Measurements from ENCODE around the gene TBRG1.

Gene TBRG1

DNA sequence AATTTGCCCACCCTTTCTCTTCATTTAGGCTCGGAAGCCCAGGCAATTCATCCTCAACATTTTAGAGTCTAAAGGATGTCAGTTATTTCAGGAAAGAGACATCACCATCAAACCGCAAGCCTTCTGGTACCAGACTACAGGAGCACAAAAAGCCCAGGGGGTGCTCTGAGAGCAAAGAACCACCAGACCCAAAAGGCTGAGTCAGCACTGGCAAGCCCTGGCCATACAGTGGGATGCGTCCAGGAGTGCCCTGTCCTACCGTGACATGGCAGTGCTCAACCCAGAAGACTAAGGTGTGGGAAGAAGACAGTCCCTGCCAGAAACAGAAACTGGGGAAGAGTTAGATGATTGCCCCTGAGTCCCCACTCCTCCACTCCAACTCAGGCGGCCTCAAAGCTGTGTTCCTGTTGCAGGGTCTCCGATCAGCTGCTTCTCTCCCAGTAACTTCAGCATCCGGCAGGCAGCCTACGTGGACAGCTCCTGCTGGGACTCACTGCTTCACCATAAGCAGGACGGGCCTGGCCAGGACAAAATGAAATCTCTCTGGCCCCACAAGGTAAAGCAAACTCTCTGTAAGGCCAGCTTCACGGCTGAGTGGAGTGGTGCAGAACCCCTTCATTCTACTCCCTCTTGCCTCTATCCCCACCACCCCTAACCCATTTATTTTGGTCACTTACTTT is 10.0 kb upstream of the TBRG1 start:
- no peak for FAIRE-seq
- DNase-seq (ENCODE audit: low spot score) = no peak

DNA sequence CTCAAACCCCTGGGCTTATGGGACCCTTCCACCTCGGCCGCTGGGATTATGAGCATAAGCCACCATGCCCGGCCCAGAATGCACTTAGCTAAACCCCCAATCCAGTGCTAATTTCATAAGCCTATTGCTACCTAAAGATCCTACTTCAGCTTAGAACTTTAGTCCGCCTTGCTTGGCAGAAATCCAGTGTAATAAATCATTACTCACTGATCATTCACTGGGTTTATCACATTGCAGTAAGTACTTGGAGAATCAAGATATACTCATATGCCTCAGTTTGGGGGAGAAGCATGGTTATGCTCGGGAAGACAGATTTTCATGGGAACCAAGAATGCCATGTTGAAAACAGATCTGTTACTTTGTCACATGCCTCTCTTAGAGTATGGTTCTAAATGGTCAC is 3.8 kb upstream of the TBRG1 start:
- FAIRE-seq = no peak

DNA sequence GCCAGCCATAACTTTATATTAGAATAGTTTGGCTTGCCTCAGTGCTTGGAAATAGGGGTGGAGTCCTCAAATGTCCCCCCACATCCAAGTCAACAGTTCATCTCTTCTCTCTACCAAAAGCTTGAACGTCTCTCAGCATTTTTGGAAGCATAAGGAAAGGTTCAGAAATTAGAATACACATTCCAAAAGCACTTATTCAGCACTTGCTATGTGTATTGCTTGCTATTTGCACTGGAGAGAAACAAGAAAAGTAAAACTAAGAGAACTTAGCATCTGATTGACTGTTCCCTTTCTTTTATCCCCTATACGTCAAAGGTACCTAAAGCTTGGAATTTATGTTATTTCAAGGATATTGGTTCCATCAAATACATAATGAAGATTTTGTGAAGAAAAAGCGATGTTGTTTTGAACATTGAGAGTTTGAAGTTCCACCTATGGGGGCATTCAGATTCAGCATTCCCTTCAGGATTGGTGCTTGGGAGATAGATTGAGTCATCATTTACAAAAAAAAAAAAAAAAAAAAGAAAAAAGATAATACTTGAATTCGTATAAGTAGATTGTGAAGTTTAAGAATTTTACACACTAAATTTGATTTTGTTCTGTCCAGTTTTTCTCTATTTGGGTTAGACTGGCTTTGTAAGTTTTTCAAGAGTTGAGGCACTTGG is 1.3 kb downstream of the TBRG1 start:
- DNase-seq (ENCODE audit: low spot score) = no peak
- no peak for FAIRE-seq

More for the DNA sequence above, 3.8 kb upstream of the TBRG1 start:
- DNase-seq (ENCODE audit: low spot score) = no peak

DNA sequence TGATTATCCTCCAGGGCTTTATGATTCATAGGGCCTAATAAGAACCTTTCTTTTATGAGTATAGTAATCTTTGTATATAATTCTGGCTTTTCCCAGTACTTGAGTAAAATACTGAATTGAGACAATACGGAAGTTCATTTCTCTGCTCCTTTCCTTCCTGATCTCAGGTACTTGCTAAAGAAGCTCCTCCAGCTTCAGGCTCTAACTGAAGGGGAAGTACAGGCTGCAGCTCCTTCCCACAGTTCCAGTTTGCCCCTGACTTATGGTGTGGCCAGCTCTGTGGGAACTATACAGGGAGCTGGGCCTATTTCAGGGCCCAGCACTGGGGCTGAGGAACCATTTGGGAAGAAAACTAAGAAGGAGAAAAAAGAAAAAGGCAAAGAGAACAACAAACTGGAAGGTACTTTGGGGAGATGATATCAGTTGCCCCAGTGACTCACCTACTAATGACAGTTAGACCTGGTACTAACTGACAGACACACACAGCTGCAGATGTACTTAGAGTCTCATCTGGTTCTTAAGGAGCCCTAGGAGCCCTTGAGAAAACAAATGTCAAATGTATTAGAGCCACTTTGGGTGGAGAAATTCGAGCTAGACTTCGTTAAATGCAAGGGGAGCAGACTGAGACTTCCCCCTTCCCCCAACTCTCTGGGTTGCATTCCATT is 3.0 kb downstream of the TBRG1 start:
- FAIRE-seq = no peak
- DNase-seq (ENCODE audit: low spot score) = no peak

DNA sequence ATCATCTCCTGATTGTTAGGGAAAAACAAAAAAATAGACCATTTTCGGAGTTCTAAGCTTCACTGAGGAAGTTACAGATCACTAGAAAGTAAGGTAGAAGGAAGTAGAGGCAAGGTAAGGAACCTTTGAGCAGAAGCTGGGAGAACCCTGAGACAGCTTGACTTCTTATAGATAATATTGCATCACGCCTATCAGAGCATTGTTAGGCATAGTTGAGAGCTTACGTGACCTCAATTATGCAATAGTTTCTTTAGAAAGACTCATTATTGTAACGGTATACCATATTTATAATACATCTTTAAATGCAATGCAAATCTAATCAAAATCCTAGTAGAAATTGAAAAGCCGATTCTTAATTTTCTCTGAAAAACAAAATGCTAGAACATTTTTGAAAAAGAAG is 4.9 kb downstream of the TBRG1 start:
- FAIRE-seq = no peak
- no peak for DNase-seq (ENCODE audit: low spot score)

DNA sequence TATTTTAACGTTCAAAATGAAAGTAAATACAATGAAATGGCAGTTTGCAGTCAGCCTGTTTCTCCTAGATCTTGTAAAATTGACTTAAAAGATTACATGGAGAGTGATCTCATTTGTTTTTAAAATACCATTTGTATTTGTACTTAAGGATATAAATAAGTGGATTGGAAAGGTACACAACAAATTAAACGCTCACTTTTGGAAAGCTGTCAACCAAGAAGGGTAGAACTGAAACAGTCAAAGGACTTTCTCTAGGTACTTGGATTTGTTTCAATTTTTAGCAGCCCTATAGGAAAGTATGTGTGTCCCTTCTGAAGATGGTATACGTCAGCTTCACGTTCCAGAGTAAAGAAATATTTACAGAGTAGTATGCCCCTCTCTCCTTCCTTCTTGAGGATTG is 7.3 kb downstream of the TBRG1 start:
- FAIRE-seq (no peak), DNase-seq (ENCODE audit: low spot score) (no peak)

DNA sequence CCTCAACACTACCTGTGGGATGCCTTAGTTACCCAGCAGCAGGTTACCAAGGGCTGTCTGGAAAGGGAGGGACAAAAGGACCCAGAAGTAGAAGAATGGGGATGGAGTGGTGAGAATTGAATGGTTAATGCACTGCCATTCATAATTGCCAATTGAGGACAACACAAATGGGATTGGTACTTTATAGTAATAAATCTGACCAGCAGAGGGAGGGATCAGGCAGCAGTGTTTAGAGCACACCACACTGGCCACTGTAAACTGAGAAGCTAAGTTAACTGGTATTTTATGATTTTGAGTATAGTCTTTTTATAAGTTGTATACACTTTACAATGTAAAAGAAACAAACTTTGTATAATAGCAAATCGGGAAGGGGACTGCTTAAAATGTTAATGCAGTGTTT is 10.7 kb downstream of the TBRG1 start:
- FAIRE-seq (no peak), DNase-seq (ENCODE audit: low spot score) (no peak)

DNA sequence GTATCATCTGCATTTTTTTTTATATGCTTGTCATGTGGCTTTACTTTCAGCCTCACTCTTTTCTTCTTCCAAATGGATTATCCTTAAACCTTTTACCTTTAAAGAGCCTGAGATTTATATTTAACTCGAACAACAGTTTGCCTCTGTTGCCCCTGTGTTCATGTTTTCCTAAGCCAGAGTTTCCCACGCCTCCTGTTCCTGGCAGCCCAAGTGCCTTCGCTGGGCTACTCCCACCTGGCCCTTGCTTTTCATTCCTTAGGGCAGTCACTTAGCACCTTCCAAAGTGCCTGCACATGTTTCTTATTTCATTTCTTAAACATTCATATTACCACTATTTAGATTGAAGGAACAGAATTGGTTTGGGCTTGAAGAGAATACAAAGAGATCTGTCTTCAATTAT is 13.3 kb downstream of the TBRG1 start:
- no peak for FAIRE-seq
- no peak for DNase-seq (ENCODE audit: low spot score)

DNA sequence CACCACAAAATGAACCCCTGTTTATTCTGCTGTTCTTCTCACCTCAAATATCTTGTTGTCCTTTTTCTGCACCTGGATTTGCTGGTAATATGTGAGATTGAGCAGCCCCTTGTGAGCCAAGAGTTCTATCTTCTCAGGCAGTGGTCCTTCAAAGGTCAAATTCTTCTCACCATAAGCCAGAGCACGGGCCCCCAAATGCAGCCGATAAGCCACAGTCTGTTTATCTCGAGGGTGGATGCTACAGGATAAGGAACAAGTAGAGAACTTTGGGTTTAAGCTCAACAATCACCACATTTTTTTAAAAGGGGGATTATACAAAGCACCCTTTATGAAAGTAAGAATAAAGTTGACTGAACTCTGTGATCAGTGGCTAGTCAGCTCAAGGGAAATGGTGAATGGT is 15.8 kb downstream of the TBRG1 start:
- FAIRE-seq (no peak), DNase-seq (ENCODE audit: low spot score) (no peak)

DNA sequence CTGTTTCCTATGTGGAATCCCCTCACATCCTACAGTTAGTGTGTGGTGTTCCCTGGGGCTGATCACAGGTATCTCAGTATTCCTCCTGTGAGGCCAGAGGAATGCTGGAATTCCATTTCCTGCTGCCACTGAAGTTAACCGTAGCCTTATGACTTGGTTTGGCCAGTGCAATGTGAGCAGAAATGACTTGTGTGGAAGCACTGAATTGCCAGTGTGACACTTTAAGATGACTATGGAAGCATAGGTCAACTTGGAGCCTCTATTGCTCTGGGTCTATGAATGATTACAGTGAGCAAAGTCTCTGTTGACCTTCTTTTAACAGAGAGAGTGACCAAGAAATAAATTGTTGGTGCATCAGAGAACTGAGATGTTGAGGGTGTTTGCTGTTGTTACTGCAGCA is 16.5 kb downstream of the TBRG1 start:
- FAIRE-seq = no peak

DNA sequence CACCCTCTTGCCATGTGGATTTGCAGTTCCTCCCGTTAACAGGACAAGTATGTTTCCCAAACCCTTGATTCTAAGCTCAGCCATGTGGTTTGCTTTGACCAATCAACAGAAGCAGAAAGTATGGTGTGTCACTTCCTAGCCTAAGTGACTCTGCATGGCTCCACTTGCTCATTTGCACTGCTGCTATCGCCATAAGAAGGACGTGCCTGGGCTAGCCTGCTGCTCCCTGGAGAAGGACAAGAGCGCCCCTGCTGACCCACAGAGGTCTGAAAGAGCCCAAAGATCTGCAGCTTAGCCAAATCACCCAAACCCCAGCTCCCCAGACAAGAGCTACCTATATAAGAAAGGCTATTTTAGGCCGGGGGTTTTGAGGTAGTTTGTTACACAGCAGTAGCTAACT is 18.0 kb downstream of the TBRG1 start:
- no peak for FAIRE-seq
- no peak for DNase-seq (ENCODE audit: low spot score)

More for the DNA sequence above, 16.5 kb downstream of the TBRG1 start:
- no peak for DNase-seq (ENCODE audit: low spot score)

DNA sequence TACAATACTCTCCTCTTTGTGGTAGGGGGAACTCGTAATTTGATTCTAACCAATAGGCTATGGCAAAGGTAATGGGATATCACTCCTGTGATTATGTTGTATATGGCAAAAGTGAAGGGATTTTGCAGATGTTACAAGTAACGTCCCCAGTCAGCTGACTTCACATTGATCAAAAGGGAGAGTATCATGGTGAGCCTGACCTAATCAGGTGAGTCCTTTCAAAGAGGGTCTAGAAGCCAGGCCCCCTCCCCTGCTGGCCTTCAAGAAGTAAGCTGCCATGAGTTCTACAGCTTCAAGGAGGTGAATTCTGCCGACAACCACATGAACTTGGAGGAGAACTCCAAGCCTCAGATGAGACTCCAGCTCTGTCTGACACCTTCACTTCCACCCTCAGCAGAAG is 20.0 kb downstream of the TBRG1 start:
- FAIRE-seq = no peak
- no peak for DNase-seq (ENCODE audit: low spot score)

DNA sequence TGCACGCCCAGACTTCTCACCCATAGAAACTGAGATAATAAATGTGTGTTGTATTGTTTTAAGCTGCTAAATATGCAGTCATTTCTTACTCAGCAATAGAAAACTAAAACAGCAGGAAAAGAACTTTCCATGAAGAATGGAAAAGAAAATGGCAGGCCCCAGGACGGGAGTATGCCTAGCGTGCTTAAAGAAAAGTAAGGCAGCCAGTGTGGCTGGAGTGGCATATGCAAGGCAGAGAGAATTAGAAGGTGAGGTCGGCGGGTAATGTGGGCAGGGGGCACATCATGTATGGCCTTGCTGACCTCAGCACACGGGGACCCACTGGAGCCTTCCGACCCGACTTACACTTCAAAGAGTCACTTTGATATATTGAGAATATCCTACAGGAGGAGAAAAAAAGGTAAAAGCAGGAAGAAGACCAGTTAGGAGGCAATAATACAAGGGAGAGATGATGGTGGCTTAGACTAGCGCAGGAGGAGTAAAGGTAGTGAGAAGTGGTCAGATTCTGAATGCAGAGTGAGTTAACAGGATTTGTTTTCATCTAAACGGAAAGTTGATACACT is 20.5 kb downstream of the TBRG1 start:
- no peak for FAIRE-seq
- no peak for DNase-seq (ENCODE audit: low spot score)

DNA sequence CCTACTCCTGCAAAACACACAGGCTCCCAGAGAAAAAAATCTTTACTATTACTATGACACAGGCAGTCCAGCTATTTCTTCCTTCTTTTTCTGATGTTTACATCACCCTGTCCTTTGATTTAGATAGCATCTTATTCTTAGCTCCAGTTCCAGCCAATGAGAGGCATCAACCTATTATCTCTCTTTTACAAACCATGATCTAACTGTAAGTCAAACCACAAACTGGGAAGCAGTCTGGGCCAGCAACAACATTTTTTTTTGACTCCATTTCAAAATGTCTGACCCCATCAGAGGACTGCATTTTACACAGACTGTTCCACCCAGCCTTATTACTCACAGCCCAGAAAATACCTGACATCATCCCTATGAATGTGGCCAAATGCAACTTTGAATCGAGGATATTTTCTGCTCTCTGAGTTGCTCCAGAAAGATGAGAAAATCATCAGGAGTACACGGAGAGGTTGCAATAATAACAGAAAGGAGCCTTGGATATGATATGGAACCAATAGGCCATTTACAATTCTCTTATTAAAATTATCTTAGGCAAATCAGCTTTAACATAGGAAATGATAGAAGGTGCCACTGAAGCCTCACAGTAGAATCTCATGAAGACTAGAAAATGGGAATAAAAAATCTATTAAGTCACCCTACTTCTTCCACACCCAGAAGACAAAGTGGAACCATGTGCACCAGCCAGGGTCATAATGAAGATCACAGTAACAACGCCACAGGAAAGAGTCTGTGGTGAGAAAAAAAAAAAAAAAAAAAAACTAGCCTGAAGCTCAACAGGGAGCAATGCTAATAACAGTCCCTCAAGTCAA is 21.2 kb downstream of the TBRG1 start:
- FAIRE-seq (no peak), DNase-seq (ENCODE audit: low spot score) (no peak)

DNA sequence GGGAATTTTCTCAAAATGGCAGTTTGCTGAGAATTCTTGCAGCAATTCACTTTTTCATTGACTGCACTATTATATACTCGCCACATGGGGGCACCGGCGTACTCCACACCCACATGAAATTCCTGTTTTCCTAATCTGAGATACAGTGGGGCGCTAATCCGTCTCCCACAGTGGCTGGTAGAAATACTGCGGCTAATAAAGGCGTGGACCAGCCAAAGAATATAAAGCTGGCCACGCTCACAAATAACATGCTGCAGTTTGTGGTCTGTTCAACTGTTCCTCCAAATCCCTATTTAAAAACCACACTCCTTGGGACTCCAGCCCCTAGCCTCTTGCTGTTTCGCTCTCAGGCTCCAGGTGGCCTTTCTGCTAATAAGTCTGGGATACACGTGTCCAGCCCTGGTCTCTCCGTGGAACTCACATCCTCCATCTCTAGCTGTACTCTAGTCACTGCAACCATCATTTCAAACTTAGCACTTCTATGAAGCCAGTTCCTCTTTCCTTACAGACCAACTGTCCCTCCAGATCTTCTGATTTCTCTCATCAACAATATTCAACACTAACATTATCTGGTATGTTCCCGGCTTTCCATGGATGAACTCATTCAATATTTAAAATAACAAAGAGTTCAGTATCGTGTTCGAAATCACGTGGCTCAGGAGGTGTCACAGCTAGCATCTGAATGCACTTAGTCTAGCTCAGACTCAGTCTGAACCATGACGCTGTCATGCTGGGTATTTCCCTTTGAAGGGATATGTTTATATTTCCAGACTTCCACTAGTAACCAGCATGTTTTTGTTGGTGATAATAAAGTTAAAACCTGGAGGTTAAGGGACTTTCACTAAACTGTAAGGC is 22.0 kb downstream of the TBRG1 start:
- DNase-seq (ENCODE audit: low spot score) (peak; percentile 54), FAIRE-seq (no peak)

DNA sequence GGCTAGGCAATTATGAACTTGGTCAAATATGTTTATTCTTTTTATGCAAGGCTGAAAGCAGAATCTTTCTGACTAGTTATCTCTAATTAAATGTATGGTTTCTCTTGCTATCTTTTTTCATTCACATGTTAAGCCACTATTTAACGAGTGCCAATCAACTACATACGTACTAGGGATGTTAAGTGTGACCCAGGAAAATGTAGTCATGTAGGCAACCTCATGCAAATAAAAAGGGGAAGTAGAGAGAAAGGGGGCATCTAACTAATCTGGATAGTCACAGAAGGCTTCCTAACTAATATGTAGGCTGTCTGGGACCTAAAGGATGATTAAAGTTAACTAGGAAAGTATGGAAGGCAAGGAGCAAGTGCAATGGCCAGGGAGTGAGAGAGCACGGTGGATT is 23.5 kb downstream of the TBRG1 start:
- FAIRE-seq (no peak), DNase-seq (ENCODE audit: low spot score) (no peak)

DNA sequence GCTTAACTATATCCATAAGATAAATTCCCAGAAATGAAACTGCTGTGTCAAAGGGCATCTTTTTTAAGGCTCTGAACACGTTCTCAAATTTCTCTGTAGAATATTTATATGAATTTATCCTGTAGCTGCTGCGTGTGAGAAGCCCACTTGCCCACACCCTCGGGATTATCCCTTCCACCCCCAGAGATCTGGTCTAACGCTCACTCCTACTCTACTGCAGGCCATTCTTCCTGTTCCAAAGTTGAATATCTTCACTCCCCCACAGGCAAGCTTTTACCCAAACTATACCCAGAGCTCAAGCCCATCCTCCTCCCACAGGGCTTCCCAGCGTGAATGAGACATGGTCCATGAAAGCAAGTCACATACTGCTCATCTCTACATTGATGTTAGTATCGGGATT is 25.9 kb downstream of the TBRG1 start:
- DNase-seq (ENCODE audit: low spot score) (no peak), FAIRE-seq (no peak)

DNA sequence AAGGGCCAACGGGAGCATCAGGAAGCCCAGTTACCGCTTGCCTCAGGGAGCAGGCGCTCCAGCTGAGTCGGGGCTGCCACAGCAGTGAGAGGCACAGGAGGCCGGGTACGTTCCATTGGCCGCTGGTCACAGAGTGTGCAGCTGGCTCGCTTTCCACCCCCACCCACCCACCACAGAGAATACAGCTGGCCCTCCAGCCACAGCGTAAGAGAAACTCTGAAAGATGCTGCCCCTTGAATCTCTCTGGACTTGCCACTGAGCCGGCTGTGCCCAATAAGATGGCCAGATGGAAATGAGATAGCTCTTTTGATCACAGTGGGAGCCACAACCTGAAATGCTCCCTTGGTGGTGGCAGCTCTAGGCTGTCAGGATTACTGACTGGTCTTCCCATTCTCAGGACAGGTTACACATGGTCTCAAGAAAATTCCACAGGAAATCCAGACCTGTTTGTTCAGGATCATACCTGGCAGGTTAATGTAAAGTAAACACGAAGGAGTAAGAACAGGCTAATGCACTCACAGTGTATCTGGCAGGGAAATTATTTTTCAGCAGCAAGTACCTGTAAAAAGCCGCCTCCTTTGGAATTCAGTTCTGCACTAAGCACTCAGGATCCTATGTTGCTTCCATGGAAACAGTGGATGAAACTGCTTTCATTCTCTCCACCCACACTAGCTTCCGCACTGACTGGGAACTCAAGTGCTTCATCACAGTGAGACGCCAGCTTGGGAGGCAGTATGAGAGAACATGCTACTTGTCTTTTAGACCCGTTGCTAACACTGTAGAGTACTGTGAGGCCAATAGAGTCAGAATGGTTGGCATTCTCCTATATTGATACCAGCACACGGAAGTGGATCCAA is 34.3 kb downstream of the TBRG1 start:
- FAIRE-seq (no peak), DNase-seq (ENCODE audit: low spot score) (no peak)

DNA sequence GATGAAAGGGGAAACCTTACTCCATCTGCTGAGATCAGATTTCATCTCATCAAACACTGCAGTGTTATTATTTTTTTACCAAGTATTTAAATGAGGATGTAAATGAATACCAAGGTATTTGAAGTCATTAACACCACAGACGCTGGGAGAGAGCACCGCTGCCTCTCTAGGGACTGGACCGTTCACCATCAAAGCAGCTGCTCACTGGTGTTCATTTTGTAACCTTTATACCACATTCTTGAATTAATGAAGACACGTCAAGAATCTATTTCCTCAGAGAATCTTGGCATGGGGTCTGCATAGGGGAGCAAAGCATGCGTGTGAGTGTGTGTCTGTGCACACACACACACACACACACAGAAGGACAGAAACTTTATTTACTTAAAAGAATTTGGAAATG is 35.2 kb downstream of the TBRG1 start:
- DNase-seq (ENCODE audit: low spot score) = no peak
- no peak for FAIRE-seq

DNA sequence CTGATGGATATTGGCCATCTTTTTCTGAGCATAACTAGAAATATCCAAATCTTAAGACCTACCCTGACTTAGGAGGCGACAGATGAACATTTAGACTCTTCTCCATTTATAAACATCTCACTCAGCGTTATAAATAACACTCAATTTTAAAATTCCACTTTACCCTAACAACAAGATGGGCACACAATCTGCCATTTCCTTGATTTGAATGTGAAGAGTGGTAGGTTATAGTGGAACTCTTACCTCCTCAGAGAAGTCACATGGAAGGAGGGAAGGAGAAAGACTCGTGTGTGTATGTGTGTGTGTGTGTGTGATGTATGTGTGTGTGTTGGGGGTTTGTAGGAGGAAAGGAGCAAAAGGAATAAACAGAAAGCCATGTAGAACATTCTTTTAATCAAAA is 35.8 kb downstream of the TBRG1 start:
- FAIRE-seq = no peak

More for the DNA sequence above, 35.8 kb downstream of the TBRG1 start:
- no peak for DNase-seq (ENCODE audit: low spot score)
